GM12892 (cell line): ENCODE data around the gene CFAP119.

Experiments used
- DNase-seq: peaks from one replicate; pipeline ENCODE4 v3.0.0; 2011; ENCODE audit not compliant: insufficient read length
- FAIRE-seq: peaks from 2 replicates; lab custom pipeline; 2011; peaks lifted over from hg19 to GRCh38; lab: Jason Lieb, UNC
- POLR2A ChIP-seq: IDR thresholded peaks from 2 replicates; pipeline ENCODE4 v1.6.1; 2011; ENCODE audit warnings: low read depth, low read length, control low read depth
- POLR2AphosphoS5 ChIP-seq: IDR thresholded peaks from 2 replicates; pipeline ENCODE4 v1.6.1; 2011; ENCODE audit warnings: low read depth, low read length, control low read depth
- TAF1 ChIP-seq: IDR thresholded peaks from 2 replicates; pipeline ENCODE4 v1.6.1; 2011; ENCODE audit warnings: low read depth, mild to moderate bottlenecking, control low read depth, low read length, borderline replicate concordance

Gene CFAP119

DNA sequence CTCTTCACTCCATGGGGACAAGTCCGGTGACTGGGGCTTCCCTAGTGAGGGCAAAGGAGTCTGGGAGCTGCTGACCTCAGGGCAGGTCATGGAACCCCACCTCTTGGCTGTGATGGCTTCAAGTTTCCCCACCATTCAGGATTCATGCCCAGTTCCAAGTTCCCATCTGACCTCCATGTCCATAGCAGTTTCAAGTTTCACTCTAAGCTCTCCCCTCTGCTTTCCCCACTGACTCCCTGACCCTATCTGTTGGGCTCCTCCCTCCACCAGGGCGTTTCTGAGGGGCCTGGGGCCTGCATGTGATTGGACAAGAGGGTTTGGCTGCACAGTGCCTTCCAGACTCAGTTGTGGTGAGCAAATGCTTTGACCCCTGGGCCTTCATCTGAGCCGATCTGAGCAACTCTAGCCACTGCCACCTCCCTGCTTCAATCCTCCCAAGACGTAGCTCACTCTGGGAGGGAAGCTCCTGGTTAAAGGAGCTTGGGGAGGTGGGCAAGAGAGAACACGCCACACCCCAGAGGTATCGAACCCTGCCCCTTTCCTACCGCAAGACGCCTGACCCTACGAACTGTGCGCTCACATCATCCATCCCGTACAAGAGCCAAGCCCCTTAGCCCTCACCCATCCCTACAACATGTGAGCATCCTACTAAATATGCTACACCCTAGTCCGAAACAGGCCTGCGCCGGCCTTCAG is 16.8 kb upstream of the CFAP119 start:
- DNase-seq (no peak), FAIRE-seq (no peak)
- TF ChIP-seq POLR2A (no peak), TAF1 (no peak), POLR2AphosphoS5 (no peak)

GRCh38 chr16:30777591-30778297 is 15.9 kb upstream of the CFAP119 start:
- FAIRE-seq, result no peak
- TF ChIP-seq POLR2A, result no peak
- TF ChIP-seq TAF1, result no peak
- no peak for TF ChIP-seq POLR2AphosphoS5
- DNase-seq, result no peak

DNA sequence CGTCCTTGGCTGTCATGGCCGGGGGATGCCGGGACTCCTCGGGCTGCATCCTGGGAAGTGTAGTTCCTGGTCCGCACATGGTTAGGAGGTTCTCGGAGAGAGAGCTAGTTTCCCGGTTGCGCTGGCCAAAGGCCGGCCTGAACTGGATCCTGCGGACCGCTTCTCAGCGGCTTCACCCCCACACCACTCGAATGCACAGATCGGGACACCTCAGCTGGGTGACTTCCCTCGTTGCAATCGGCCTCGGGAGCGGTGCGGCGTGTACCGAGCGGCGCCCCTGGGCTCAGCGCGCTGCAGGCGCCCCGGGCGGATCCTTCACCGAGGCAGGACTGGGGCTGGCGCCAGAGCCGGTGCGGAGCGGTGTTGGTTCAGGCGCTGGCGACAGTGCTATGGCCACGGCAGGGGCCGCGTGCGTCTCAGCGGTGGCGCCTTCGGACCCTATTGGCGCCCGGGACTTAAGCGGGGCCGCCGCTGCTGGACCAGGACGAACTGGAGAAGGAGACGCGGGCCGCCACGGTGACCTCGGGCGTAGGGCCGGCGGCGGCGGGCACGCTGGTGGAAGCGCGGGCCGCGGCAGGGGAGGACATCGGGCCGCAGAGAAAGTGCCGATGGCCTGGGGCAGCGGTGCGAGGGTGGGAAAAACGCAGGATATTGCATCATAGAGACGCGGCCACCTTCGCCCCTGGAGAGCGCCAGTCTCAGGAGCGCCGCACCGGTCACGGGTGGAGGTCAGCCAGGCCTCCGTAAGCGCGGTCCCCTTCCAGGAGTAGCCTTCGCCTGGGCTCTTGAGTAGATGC is 13.7 kb upstream of the CFAP119 start:
- FAIRE-seq (peak; percentile 79), DNase-seq (peak; percentile 91)

GRCh38 chr16:30775131-30775391 is 13.2 kb upstream of the CFAP119 start:
- no peak for FAIRE-seq
- no peak for DNase-seq
- TF ChIP-seq POLR2A, result no peak
- TF ChIP-seq TAF1, result no peak
- no peak for TF ChIP-seq POLR2AphosphoS5

More for the DNA sequence above, 13.7 kb upstream of the CFAP119 start:
- TF ChIP-seq TAF1 (peak; percentile 49; the same call in 1 of the 2 replicates), POLR2A (peak; percentile 47), POLR2AphosphoS5 (peak; percentile 47; the same call in 1 of the 2 replicates)

DNA sequence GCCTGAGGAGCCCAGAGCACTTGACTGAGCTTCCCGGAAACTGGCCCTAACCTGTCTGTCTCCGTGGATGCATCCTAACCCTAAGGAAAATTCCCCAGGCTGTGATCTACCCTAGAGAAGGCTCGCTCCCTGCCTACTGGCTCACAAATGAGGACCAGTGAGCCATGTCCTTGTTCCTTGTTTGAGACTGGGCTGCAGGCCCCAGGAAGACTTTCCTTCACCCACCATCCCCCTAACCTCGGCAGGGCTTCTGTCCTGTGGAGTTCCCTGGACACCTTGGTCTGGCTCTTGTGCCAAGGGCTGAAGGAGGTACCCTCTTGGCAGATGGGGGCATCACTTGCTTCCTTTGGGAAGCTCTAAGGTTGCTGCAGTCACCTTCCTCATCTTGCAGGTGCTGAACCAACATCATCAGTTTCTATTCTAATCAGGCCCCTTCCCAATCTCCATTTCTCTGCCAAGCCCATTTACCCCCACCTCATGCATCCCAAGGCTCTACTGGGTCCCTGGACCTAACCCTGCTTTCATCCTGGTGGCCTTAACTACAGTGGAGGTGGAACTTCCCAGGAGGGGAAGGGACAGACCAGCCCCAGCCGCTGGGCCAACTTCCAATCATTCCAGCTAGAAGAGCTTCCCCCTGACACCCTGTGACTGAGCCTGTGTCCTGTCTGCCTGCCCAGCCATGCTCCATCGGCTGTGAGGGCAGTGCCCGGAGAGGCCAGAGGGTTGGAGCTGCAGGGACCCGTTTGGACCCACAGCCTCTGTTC is 12.7 kb upstream of the CFAP119 start:
- FAIRE-seq, result no peak
- no peak for TF ChIP-seq POLR2AphosphoS5
- TF ChIP-seq TAF1, result no peak
- no peak for TF ChIP-seq POLR2A

DNA sequence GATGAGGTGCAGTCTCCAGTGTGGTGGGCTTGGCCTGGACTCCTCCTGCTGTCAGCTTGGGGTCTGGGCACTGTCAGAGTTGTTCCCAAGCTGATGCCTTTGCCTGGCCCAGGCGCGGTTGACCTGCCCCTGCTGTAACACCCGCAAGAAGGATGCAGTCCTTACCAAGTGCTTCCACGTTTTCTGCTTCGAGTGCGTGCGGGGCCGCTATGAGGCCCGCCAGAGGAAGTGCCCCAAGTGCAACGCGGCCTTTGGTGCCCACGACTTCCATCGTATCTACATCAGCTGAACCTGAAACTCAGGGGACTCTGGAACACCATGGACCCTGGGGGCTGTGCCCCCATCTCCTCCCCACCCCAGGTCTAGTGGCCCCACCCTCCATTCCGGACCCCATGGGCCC is 12.0 kb upstream of the CFAP119 start:
- TF ChIP-seq POLR2A, result no peak
- no peak for TF ChIP-seq TAF1
- TF ChIP-seq POLR2AphosphoS5, result no peak
- DNase-seq, result no peak
- FAIRE-seq, result no peak

More for the DNA sequence above, 12.7 kb upstream of the CFAP119 start:
- DNase-seq, result no peak

- TF ChIP-seq POLR2AphosphoS5 (no peak), TAF1 (no peak), POLR2A (no peak)
- DNase-seq, result no peak
- no peak for FAIRE-seq
Measured at GRCh38 chr16:30771726-30772125, 9.9 kb upstream of the CFAP119 start.

DNA sequence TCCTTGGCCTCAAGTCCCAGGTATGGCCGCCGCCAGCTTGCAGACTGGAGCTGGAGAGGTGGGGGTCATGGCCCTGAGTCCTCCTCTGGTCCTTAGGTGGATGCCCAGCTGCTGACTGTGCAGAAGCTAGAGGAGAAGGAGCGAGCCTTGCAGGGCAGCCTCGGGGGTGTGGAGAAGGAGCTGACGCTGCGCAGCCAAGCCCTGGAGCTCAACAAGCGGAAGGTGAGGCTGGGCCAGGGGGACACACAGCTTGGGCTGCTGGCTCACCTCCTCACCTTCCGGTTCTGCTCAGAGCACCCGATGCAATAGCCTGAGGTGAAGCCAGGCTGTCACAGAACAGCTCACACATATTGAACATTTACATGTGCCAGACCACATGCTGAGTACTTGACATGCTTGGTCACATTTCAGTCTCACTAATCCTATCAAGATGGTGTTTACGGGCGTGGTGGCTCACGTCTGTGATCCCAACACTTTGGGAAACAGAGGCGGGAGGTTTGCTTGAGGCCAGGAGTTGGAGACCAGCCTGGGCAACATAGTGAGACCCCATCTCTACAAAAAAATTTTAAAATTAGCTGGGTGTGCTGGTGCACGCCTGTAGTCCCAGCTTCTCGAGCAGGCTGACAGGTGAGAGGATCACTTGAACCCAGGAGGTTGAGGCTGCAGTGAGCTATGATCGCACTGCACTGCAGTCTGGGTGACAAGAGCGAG is 7.7 kb upstream of the CFAP119 start:
- DNase-seq, result no peak
- no peak for TF ChIP-seq TAF1
- no peak for TF ChIP-seq POLR2AphosphoS5
- 0 out of 2 replicates have a peak, but pooled peaks have one; percentile 24 for TF ChIP-seq POLR2A
- no peak for FAIRE-seq

GRCh38 chr16:30768583-30769181 is 6.8 kb upstream of the CFAP119 start:
- DNase-seq (no peak), FAIRE-seq (no peak)
- TF ChIP-seq TAF1, result no peak
- TF ChIP-seq POLR2A, result no peak
